Mononuclear cell (primary cell): ENCODE measurements around the gene CHAF1B. TPM values are rescaled to one million over a fixed set of nuclear protein-coding genes. Genes with fewer than 3 reads are reported as not detected.

Source experiments
- H3K27me3 ChIP-seq: 2 replicates; pipeline ENCODE4 v1.6.0; 2011; ENCODE audit warnings: low read length, control low read depth; ENCODE audit not compliant: insufficient read depth
- H3K4me1 ChIP-seq: 2 replicates; pipeline ENCODE4 v1.5.1; 2011; ENCODE audit warnings: mild to moderate bottlenecking, low read length, control low read depth; ENCODE audit not compliant: insufficient read depth
- H3K4me3 ChIP-seq: 2 replicates; pipeline ENCODE4 v1.5.1; 2011; ENCODE audit warnings: mild to moderate bottlenecking, low read length, moderate library complexity
- H3K9me3 ChIP-seq: 2 replicates; pipeline ENCODE4 v1.5.1; 2011; ENCODE audit warnings: low read depth, mild to moderate bottlenecking, control low read depth, low read length
- total RNA-seq: library from RNA; depleted of rRNA; stranded (reverse); fragments of >200 nt; gene quantifications from one replicate; pipeline ENCODE4 v1.2.3, GENCODE V29; 2012

The CHAF1B gene
- total RNA-seq, 1 donor = 1.2 TPM

GRCh38 chr21:36429947-36430546, 44.9 kb downstream of the CHAF1B start:
- Histone ChIP-seq H3K27me3 (peaks cover 6% of the 10 kb centered on the region), H3K4me3 (no peak overlapping the region), H3K4me1 (peaks cover 16% of the 10 kb centered on the region), H3K9me3 (no peaks in the 10 kb centered on the region)

GRCh38 chr21:36430841-36431240, 45.6 kb downstream of the CHAF1B start:
- peaks cover 6% of the 10 kb centered on the region for H3K27me3 ChIP-seq
- H3K9me3 ChIP-seq = no peaks in the 10 kb centered on the region
- H3K4me1 ChIP-seq = peaks cover 16% of the 10 kb centered on the region
- no peak overlapping the region for H3K4me3 ChIP-seq

- peaks cover 16% of the 10 kb centered on the region for H3K4me1 ChIP-seq
- peaks cover 6% of the 10 kb centered on the region for H3K27me3 ChIP-seq
- H3K4me3 ChIP-seq = no peak overlapping the region
- no peaks in the 10 kb centered on the region for H3K9me3 ChIP-seq
Measured at GRCh38 chr21:36431252-36431651, 46.1 kb downstream of the CHAF1B start.

GRCh38 chr21:36433059-36433709, 48.0 kb downstream of the CHAF1B start:
- Histone ChIP-seq H3K9me3 (no peaks in the 10 kb centered on the region), H3K4me1 (peaks cover 21% of the 10 kb centered on the region), H3K4me3 (no peak overlapping the region), H3K27me3 (peaks cover 6% of the 10 kb centered on the region)

GRCh38 chr21:36434144-36434543, 49.0 kb downstream of the CHAF1B start:
- Histone ChIP-seq H3K27me3 (peaks cover 6% of the 10 kb centered on the region), H3K4me3 (no peak overlapping the region), H3K9me3 (no peaks in the 10 kb centered on the region), H3K4me1 (peaks cover 21% of the 10 kb centered on the region)

GRCh38 chr21:36436829-36437744, 51.9 kb downstream of the CHAF1B start:
- Histone ChIP-seq H3K4me3 (no peak overlapping the region), H3K27me3 (no peaks in the 10 kb centered on the region), H3K9me3 (no peaks in the 10 kb centered on the region), H3K4me1 (peaks cover 5% of the 10 kb centered on the region)

- Histone ChIP-seq H3K27me3 (no peaks in the 10 kb centered on the region), H3K9me3 (no peaks in the 10 kb centered on the region), H3K4me1 (peaks cover 5% of the 10 kb centered on the region), H3K4me3 (no peak overlapping the region)
Measured at GRCh38 chr21:36437745-36438128, 52.5 kb downstream of the CHAF1B start.

GRCh38 chr21:36441715-36442114, 56.5 kb downstream of the CHAF1B start:
- Histone ChIP-seq H3K9me3 (no peaks in the 10 kb centered on the region), H3K4me1 (peaks cover 5% of the 10 kb centered on the region), H3K4me3 (no peak overlapping the region), H3K27me3 (no peaks in the 10 kb centered on the region)

GRCh38 chr21:36446301-36446700, 61.1 kb downstream of the CHAF1B start:
- Histone ChIP-seq H3K9me3 (no peaks in the 10 kb centered on the region), H3K4me1 (no peaks in the 10 kb centered on the region), H3K27me3 (no peaks in the 10 kb centered on the region), H3K4me3 (no peak overlapping the region)

GRCh38 chr21:36450511-36450910, 65.3 kb downstream of the CHAF1B start:
- Histone ChIP-seq H3K9me3 (no peaks in the 10 kb centered on the region), H3K4me3 (no peak overlapping the region), H3K27me3 (no peaks in the 10 kb centered on the region), H3K4me1 (no peaks in the 10 kb centered on the region)

- no peaks in the 10 kb centered on the region for H3K4me1 ChIP-seq
- H3K27me3 ChIP-seq = no peaks in the 10 kb centered on the region
- H3K9me3 ChIP-seq = no peaks in the 10 kb centered on the region
- H3K4me3 ChIP-seq = no peak overlapping the region
Measured at GRCh38 chr21:36451506-36451905, 66.3 kb downstream of the CHAF1B start.

GRCh38 chr21:36452281-36452825, 67.2 kb downstream of the CHAF1B start:
- H3K27me3 ChIP-seq = no peaks in the 10 kb centered on the region
- H3K4me3 ChIP-seq = no peak overlapping the region
- H3K4me1 ChIP-seq = no peaks in the 10 kb centered on the region
- no peaks in the 10 kb centered on the region for H3K9me3 ChIP-seq

GRCh38 chr21:36454093-36454531, 68.9 kb downstream of the CHAF1B start:
- Histone ChIP-seq H3K9me3 (no peaks in the 10 kb centered on the region), H3K27me3 (no peaks in the 10 kb centered on the region), H3K4me3 (no peak overlapping the region), H3K4me1 (no peaks in the 10 kb centered on the region)

- no peaks in the 10 kb centered on the region for H3K27me3 ChIP-seq
Measured at GRCh38 chr21:36454706-36455105, 69.5 kb downstream of the CHAF1B start.

More at GRCh38 chr21:36454706-36455105, 69.5 kb downstream of the CHAF1B start:
- Histone ChIP-seq H3K9me3 (no peaks in the 10 kb centered on the region), H3K4me3 (no peak overlapping the region), H3K4me1 (no peaks in the 10 kb centered on the region)
